IPS-NIHi11 (cell line): ENCODE data around the gene CCM2.
A peak's percentile ranks its signal among the peaks of the same experiment; 100 is the strongest.

ENCODE experiments used
- DNase-seq: peaks from one replicate; pipeline ENCODE4 v3.0.0; 2012; ENCODE audit warnings: mixed read lengths, low spot score

Gene CCM2

DNA sequence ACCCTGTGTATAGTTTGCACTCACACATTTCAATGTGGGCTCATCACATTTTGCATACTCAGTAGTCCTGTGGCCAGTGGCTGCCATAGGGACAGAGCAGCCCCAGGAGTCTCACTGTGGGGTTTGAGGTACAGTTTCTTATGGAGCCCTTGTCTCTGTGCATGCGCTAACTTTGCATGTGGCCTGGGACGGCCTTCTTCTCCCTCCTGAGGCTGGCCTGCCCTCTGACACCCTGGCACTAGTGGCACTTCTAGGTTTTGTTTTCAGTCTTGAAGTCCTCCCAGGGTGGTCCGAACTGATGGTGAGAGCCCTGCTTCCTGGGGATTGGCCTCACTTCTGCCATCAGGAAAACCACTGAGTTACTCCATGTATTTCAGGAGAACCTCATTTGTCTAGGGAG, 67.6 kb downstream of the CCM2 start:
- DNase-seq = no peak

DNA sequence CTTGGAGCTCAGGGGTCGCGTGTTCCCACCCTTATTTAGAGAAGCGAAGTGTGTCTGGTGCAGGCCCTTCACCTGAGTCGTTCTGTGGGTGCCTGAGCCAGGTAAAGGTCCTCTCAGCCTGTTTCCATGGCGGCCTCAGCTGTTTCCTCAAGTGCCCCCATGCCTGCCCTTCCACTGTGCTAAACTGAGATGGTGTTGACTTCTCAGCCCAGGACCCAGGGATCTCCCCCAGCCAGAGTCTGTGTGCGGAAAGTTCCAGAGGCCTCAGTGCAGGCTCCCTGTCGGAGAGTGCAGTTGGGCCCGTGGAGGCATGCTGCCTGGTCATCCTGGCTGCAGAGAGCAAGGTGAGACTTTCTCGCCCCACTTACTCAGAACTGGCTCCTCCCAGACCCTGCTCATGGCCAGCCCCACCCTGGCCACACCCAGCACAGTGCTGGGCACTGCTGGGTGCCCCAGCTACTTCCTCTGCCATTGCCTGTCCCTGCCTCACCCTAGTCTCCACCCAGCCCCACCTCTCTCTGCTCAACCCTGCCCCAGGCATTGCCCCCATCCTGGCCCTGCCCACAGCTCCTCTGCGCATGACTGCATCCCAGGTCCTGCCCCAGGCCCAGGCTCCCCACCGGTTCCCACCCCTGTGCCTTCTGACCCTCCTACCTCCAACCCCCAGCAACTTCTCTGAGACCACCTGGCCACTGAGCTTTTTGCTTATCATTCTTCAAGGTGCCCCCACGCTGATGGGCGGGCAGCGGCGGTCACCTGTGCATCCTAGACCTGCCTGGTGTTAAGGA, 68.4 kb downstream of the CCM2 start:
- DNase-seq = peak; percentile 34

- DNase-seq = peak; percentile 33
Observed at GRCh38 chr7:45069444-45070253, 69.6 kb downstream of the CCM2 start.

GRCh38 chr7:45070254-45070642, 70.2 kb downstream of the CCM2 start:
- no peak for DNase-seq

DNA sequence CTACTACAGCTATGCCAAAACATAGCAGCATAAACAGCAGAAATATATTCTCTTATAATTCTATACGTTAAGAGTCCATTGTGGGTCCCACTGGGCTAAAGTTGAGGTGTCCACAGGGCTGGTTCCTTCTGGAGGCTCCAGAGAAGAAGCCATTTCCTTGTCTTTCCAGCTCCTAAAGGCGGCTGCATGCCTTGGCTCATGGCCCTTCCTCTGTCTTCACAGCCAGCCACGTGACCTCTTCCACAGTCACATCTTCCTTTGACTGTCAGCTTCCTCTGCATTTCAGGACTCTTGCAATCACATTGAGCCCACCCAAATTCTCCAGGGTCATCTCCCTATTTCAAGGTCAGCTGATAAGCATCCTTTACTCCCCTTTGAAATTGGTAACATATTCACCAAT, 71.5 kb downstream of the CCM2 start:
- no peak for DNase-seq

- peak; percentile 32 for DNase-seq
Observed at GRCh38 chr7:45072131-45073030, 72.4 kb downstream of the CCM2 start.

DNA sequence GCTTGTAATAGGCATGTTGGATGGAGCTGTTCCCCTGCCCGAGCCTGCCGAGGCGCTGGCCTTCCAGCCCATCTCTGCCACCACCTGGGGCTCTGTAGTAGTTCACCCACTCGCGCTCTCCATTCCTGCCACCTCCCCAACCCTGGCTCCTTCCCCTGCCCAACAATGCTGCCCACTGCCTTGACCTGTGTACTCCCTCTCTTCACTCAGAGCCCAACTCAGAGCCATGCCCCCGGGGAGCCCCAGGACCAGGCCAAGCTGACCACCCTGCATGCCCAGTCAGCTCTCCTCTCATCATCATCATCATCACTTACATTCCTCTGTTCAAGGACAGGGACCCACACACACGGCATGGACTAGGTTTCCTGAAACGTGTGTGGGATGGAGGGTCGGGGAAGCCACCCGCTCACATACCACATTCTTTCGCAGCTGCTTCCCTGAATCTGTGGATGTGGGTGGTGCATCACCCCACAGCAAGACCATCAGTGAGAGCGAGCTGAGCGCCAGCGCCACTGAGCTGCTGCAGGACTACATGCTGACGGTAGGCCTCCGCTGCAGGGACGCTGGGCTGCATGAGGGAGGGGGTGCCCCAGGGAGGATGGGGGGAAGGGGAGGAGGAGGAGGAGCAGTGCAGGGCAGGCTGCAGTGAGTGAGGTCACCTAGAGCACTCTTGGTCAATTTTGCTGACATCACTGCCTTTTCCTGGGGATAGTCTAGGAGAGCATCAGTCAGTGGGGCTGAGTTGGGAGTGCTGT, 73.2 kb downstream of the CCM2 start:
- DNase-seq = peak; percentile 29

GRCh38 chr7:45073786-45074527, 74.0 kb downstream of the CCM2 start:
- DNase-seq = peak; percentile 21

- DNase-seq = no peak
Observed at GRCh38 chr7:45074528-45075354, 74.7 kb downstream of the CCM2 start.

- no peak for DNase-seq
Observed at GRCh38 chr7:45075355-45075644, 75.3 kb downstream of the CCM2 start.

DNA sequence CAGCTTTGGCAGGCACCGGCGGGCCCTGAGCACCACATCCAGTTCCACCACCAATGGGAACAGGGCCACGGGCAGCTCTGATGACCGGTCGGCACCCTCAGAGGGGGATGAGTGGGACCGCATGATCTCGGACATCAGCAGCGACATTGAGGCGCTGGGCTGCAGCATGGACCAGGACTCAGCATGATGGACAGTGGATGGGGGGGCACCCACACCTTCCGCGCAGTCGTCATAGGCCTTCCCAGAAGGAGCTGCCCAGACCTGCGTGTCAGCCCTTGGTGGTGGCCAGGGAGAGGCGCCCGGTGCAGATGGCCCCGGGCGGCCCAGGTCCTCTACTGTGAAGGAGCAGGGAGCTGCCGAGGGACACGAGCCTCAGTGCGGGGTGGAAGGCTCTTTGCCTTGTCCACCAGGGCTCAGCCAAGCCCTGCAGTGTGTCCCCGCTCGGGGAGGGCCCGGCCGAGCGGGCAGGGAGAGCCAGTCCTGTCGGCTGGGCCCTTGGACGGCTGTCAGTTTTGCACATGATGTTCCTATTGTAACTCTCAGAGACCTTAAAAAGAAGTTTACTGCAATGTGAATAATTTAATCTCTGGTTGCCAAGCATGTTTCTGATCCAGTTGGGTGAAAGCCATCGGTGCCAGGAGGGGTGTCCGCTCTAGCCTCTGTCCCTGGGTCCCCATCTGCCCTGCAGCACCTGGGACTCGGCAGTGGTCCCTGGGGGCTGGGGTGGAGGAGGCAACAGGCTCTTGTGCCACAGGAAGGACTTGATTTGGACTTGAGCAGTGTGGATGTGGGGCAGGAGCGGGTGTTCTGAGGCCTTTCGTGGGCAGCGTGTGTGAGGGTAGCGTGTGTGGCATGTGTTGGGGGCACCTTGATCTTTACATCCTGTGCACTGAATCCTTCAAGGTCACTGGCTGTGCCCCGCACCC, 76.1 kb downstream of the CCM2 start:
- DNase-seq = peak; percentile 11

- no peak for DNase-seq
Observed at GRCh38 chr7:45076946-45077345, 76.9 kb downstream of the CCM2 start.

DNA sequence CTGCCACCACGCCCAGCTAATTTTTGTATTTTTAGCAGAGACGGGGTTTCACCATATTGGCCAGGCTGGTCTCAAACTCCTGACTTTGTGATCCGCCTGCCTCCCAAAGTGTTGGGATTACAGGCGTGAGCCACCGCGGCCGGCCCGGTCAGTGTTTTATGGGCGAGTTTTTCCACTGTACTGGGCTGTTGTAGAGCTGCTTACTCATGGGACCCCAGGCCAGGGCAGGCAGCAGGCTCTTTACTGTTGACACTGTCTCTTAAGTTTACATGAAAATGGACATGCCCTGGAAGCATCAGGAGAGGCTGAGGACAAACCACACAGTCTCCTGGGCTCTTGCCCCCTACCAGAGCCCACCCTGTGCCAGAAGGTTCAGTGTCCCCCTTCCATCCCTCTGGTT, 77.6 kb downstream of the CCM2 start:
- no peak for DNase-seq

DNA sequence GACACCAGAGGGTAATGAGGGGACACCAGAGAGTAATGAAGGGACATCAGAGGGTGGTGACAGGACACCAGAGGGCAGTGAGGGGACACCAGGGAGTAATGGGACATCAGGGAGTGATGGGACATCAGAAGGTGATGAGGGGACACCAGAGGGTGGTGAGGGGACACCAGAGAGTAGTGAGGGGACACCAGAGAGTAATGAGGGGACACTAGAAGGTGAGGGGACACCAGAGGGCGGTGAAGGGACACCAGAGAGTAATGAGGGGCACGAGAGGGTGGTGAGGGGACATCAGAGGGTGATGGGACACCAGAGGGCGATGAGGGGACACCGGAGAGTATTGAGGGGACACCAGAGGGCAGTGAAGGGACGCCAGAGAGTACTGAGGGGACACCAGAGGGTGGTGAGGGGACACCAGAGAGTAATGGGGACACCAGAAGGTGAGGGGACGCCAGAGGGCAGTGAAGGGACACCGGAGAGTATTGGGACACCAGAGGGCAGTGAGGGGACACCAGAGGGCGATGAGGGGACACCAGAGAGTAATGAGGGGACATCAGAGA, 78.2 kb downstream of the CCM2 start:
- no peak for DNase-seq

DNA sequence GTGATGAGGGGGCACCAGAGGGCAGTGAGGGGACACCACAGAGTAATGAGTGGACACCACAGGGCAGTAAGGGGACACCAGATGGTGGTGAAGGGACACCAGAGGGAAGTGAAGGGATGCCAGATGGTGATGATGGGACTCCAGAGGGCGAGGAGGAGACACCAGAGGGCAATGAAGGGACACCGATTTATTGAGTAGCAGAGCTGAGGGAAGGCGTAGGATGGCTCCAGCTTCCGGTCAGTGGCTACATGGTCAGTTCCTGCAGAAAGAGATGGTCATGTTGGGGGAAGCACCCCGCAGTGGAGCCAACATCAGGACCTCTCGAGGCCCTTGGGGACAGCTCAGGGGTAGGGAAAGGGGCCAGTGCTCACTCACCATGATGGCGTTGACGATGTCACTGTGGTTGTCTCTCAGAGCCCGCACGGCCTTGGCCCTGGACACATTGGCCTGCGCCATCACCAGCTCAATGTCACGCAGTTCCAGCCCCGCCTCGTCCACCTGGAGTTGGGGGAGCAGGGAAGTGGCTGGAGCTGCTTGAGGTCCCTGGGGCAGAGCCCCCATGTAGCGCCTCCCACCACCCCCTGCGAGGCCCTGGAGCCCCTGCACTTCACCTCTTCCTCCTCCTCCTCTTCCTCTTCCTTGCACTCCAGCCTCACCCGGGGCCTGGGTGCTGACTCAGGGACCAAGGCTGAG, 80.4 kb downstream of the CCM2 start:
- DNase-seq = no peak

- DNase-seq = no peak
Observed at GRCh38 chr7:45080958-45081669, 81.1 kb downstream of the CCM2 start.

GRCh38 chr7:45081670-45081974, 81.6 kb downstream of the CCM2 start:
- no peak for DNase-seq
